GM19035 (cell line): ENCODE data around the gene PMFBP1.

Experiments
- ATAC-seq: cut with Tn5 transposase; IDR thresholded peaks from one replicate; pipeline ENCODE4 v1.9.1; 2021; ENCODE audit not compliant: unreplicated experiment

PMFBP1 gene

GRCh38 chr16:72172105-72173034 lies at the start of gene PMFBP1:
Gene PMFBP1 (minus strand): TSS chr16:72172155. CDS start chr16:72171208, 947 bp downstream.
- ATAC-seq: peak; percentile 97

GRCh38 chr16:72221630-72222024 lies 49.7 kb upstream of the PMFBP1 start:
- ATAC-seq: no peak

- no peak for ATAC-seq
Observed at GRCh38 chr16:72220875-72221629, 49.1 kb upstream of the PMFBP1 start.

- no peak for ATAC-seq
Observed at GRCh38 chr16:72219282-72219681, 47.3 kb upstream of the PMFBP1 start.

GRCh38 chr16:72216767-72217166 lies 44.8 kb upstream of the PMFBP1 start:
- no peak for ATAC-seq

GRCh38 chr16:72214821-72215220 lies 42.9 kb upstream of the PMFBP1 start:
- ATAC-seq: no peak

- ATAC-seq: no peak
Observed at GRCh38 chr16:72211110-72211509, 39.2 kb upstream of the PMFBP1 start.

- ATAC-seq: no peak
Observed at GRCh38 chr16:72210555-72210954, 38.6 kb upstream of the PMFBP1 start.

GRCh38 chr16:72210072-72210471 lies 38.1 kb upstream of the PMFBP1 start:
- no peak for ATAC-seq

- no peak for ATAC-seq
Observed at GRCh38 chr16:72206299-72206698, 34.3 kb upstream of the PMFBP1 start.

- peak; percentile 60 for ATAC-seq
Observed at GRCh38 chr16:72203401-72203800, 31.4 kb upstream of the PMFBP1 start.

GRCh38 chr16:72202014-72202413 lies 30.1 kb upstream of the PMFBP1 start:
- ATAC-seq: no peak

- no peak for ATAC-seq
Observed at GRCh38 chr16:72201387-72201786, 29.4 kb upstream of the PMFBP1 start.

- no peak for ATAC-seq
Observed at GRCh38 chr16:72199761-72200337, 27.9 kb upstream of the PMFBP1 start.

GRCh38 chr16:72198771-72199201 lies 26.8 kb upstream of the PMFBP1 start:
- ATAC-seq: no peak

GRCh38 chr16:72198021-72198711 lies 26.2 kb upstream of the PMFBP1 start:
- no peak for ATAC-seq

GRCh38 chr16:72197545-72197944 lies 25.6 kb upstream of the PMFBP1 start:
- ATAC-seq: no peak

- ATAC-seq: no peak
Observed at GRCh38 chr16:72195609-72196008, 23.7 kb upstream of the PMFBP1 start.

- ATAC-seq: no peak
Observed at GRCh38 chr16:72191551-72191950, 19.6 kb upstream of the PMFBP1 start.

GRCh38 chr16:72189865-72190371 lies 18.0 kb upstream of the PMFBP1 start:
- ATAC-seq: no peak

GRCh38 chr16:72188541-72188940 lies 16.6 kb upstream of the PMFBP1 start:
- no peak for ATAC-seq
